HG03066 (cell line): ENCODE data around the gene SNCAIP.

Source experiments
- ATAC-seq: cut with Tn5 transposase; IDR thresholded peaks from one replicate; pipeline ENCODE4 v1.9.1; 2021; ENCODE audit warnings: low read depth; ENCODE audit not compliant: unreplicated experiment

Gene SNCAIP

DNA sequence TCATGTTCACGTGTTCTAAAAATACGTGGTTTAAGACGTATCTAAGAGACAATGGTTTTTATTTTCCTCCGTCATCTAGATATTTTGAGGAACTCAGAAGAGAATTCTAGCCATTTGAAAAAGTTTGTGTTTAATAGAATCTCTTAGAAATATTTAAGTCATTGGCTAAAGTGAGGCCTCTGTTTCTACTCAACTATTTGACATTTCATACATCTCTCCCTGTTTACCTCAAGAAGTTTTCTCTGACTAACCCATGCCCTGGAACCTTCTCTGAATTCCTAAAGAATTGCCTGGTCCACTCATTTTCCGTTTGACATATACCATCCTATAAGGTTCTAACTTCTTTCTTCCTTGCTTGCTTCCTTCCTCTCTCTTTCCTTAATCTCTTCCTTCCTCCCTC is 178.7 kb downstream of the SNCAIP start:
- no peak for ATAC-seq

DNA sequence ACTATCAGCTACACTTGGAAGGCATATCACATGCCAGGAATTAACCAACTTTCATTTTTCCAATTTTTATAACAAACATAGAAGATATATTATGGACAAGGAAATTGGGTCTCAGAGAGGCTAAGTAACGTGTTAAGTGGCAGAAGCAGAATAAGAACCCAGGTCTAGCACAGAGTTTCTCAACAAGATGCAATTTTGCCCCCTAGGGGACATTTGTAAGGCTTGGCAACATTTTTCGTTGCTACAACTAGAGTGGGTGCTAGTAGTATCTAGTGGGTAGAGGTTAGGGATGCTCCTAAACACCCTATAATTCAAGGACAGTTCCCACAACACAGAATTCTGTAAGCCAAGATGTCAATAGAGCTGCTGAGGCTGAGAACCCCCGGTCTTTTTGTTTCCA is 180.6 kb downstream of the SNCAIP start:
- no peak for ATAC-seq

DNA sequence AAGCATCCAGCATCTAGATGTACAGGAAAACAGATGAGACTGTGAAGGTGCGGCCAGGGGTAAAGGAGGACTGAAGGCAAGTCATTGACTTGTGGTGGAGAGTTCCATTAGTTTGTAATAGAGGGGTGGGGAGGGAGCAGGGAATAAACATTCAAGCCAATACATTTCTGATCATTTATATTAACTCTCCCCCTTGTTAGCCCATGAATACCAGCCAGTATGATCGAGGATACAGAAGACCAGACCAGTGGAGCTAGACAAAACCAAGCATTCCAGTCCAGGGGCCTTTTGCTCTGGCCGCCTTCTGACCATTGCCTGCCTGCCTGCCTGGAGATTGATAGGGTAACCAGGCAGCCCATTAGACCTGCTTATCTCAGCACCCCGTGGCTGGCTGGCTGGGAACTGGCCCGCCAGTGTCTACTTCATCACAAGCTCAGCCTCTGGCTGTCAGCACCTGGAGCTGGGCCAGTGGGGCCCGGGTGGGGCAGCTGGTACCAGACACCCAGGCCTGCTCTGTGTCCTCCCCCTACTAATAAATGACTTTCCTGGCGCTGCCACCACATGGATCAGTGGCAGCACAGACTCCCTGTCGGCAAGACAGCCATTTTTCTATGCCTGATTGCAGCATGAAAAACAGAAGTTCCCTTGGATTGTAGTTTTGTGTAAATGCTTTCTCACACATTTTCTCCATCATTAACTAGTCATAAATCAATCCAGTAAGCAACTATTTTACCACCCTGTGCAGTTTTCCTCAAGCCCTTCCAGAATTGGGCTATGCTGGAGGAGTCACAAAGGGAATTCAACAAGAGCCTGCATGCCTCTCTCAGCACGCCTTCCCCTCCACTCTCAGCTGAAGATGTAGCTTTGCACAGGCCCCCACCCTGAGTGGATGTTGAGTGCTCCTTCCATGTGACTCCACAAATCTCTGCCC is 181.3 kb downstream of the SNCAIP start:
- no peak for ATAC-seq

DNA sequence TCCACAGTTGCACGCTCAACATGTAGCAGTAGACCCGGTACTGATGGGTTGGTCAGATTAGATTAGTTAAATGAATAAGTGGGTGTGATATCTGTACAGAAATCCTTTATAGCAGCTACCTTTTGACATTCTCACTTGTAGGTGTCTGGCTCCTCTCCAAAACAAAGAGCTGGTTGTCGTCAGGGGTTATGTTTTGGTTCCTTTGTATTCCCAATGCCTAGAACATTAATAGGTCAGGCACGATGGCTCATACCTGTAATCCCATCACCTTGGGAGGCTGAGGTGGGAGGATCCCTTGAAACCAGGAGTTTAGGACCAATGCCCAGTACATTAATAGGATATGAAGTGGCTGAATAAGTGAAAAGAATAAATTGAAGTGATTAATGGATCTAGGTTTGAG is 182.1 kb downstream of the SNCAIP start:
- ATAC-seq: no peak

DNA sequence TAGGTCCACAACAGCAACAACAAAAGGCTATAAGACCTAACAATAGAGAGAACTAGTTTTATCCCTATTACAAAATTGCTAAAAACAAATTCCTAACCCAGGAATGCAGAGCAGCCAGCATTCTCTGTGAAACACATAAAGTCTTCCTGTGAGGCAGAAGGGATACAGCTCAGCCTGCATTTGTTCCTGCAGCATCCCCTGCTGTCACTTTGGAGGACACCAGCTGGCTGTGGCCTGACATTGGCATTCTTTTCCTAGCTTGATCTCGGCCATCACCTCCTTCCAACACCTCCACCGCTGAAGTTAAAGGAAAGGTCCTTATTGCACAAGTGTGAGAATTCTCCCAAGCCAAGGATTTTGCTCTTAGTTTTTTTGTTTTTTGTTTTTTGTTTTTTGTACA is 186.1 kb downstream of the SNCAIP start:
- ATAC-seq: no peak

DNA sequence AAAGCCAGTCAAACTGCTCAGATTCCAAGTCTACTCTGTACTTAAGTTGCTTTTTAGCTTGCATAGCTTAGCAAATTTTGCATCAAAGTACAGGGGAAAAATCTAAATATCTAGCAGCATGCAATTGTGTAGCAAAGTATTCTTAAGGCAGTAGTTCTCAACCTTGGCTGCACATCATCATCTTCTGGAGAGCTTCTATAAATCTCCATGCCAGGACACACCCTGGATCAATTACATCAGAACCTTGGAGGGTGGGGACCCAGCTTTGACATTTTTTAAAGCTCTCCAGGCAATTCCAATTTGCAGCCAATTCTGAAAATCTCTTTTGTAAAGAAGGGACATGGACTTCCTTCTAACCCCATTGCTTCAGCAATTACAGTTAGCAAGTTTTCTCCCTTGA is 187.5 kb downstream of the SNCAIP start:
- ATAC-seq: no peak

DNA sequence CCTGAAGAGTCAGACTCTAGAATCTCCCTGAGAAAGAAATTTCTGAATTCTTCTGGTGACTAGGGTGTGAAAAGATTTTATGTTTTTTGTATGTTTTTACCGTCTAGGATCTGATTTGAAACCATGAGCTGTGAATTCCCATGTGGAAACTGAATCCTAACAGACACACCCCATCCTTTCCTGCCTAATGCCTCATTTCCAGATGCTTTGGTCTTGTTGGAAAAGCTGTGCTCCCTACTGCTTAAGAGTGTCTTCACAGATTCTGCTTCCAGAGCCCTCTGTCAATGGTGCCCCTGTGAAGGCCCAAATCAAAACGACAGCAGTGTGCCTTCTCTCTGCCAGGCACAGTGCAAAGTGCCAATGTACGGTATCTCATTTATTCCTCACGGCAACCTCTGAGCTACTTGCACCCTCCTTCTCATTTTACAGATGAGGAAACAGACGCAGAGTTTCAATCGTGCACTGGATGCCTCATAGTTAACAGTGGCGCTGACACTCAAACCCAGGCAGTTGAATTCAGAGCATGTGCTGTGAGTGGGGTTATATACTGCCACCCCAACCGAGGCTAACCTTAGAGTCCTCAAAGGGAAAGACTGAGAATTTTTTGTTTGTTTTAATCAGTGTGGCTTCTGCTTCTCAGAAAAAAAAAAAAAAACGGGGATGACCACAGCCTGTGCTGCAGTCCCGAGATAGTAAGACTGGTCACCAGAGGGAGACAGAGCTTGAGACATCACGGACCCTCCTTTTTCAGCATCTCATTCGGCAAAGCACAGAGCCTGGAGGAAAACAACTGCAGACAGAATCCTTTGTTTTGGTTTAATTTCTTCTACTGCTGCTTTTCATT is 188.4 kb downstream of the SNCAIP start:
- ATAC-seq: no peak

DNA sequence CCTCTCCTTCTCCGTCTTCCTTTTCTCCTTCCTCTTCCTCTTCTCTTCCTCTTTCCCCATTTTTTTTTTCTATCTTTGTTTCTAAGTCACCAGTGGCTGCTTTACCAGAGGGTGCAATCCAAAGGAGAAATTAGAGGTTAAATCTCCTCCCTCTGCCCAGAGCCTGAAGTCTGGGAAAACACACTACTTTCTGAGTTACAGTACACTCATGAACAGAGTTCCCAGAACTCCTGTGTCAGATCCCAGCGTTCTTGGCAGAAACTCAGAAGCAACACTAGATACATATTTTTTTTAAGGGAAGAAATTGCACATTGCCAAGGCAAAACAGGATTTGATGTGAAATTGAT is 189.0 kb downstream of the SNCAIP start:
- ATAC-seq: no peak

DNA sequence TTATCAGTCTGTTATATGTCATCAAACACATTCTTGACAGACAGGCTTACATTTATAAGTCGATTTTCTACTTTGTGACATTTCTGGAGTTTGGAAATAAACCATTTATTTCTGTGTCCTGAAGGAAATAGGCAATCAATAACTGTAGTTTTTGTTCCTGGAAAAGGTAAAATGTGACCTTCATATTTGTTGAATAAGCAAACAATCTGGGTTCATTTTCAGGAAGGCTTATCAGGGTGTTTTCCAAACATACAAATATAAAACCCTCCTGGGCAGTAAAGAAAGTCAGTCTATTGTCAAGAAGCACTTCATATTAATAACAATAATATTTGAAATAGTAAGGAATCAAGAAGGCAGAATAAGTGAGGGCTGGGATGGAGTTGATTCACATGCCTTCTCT is 195.0 kb downstream of the SNCAIP start:
- ATAC-seq: no peak

DNA sequence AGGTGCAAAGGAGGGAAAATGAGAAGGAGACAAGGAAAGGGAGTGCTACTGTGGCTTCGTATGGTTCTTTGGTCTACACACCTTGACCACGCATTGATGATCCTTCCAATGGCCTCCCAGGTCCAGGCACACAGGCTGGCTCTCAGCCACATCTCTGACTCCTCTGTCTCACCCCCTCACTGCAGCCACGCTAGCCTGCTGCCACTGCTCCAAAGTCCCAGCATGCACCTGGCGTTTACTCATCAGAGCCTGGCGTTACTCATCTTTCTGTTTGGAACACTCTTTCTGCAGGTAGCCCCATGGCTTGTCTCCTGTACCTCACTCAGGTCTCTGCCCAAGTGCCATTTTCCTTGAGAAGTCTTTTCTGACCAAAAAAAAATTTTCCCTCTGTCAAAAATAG is 195.5 kb downstream of the SNCAIP start:
- no peak for ATAC-seq

DNA sequence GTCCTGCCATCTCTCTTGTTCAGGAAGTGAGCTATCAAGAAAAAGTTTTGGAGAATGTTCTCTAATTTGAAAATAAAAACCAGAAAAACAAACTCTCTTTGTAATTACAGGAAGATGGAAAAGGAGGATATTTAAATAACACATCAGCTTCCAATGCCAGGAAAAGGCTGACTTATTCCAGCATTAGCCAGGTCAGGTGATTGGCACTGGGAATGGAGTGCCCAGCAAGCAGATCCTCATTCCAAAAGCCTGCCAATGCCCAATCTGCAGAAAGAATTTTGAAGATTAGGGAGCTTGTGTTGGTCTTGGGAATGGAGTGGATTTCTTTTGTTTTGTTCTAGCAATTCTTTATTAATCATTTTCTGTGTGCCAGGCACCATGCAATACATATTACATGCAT is 196.6 kb downstream of the SNCAIP start:
- no peak for ATAC-seq
